ENCODE results near the gene RIPK1. TPM values are rescaled to one million over a fixed set of nuclear protein-coding genes. Genes with fewer than 3 reads are reported as not detected.

Gene RIPK1
- total RNA-seq, 1 experiment from 2014 or later: 14.8 TPM

GRCh38 chr6:3114377-3114776 is 46.1 kb downstream of the RIPK1 start:
- TF ChIP-seq CTCF (conservative IDR thresholded peaks at IDR 0.05) (no peak), EZH2 (IDR thresholded peaks at IDR 0.05; ENCODE audit: low read depth) (no peak)
- H3K4me1 ChIP-seq (replicated peaks; ENCODE audit: insufficient read depth): peaks cover 6% of the 10 kb centered on the region
- ChIA-PET CTCF (no interaction called here), POLR2A (ENCODE audit: unreplicated experiment) (no interaction called here)
- H3K9me3 ChIP-seq (ENCODE audit: insufficient read depth, low read depth): no peaks in the 10 kb centered on the region; the same call in 1 of the 2 replicates
- H3K4me2 ChIP-seq: no peak overlapping the region
- no peak for DNase-seq
- intact Hi-C loops (cut with micrococcal nuclease; ENCODE audit: unreplicated experiment): no loop called here
- H3K4me3 ChIP-seq: no peak overlapping the region
- no peak overlapping the region for H2AFZ ChIP-seq
- H3K27me3 ChIP-seq (ENCODE audit: insufficient read depth, low read depth): no peaks in the 10 kb centered on the region
- no TSS peak for BruUV-seq (replicated peaks)
- no peaks in the 10 kb centered on the region for H4K20me1 ChIP-seq (ENCODE audit: insufficient read depth)
- H3K27ac ChIP-seq: no peak overlapping the region
- H3K79me2 ChIP-seq (ENCODE audit: low read depth): peaks cover 5% of the 10 kb centered on the region; the same call in 1 of the 2 replicates
- H3F3A ChIP-seq (ENCODE audit: insufficient read depth, low read depth): peaks cover 11% of the 10 kb centered on the region; the same call in 1 of the 2 replicates
- H3K36me3 ChIP-seq (ENCODE audit: low read depth): no peaks in the 10 kb centered on the region
- no peaks in the 10 kb centered on the region for H3K9me2 ChIP-seq (ENCODE audit: insufficient read depth)

- H4K20me1 ChIP-seq (ENCODE audit: insufficient read depth): no peaks in the 10 kb centered on the region
- peaks cover 7% of the 10 kb centered on the region; the same call in 1 of the 2 replicates for H3K79me2 ChIP-seq (ENCODE audit: low read depth)
- H3K36me3 ChIP-seq (ENCODE audit: low read depth): no peaks in the 10 kb centered on the region
- TF ChIP-seq EZH2 (IDR thresholded peaks at IDR 0.05; ENCODE audit: low read depth) (no peak), CTCF (conservative IDR thresholded peaks at IDR 0.05) (no peak)
- peaks cover 11% of the 10 kb centered on the region; the same call in 1 of the 2 replicates for H3F3A ChIP-seq (ENCODE audit: insufficient read depth, low read depth)
- H3K27me3 ChIP-seq (ENCODE audit: insufficient read depth, low read depth): no peaks in the 10 kb centered on the region
- H2AFZ ChIP-seq: peak overlapping the region; percentile 90
- intact Hi-C loops (cut with micrococcal nuclease; ENCODE audit: unreplicated experiment): loop anchor here (2.0 to 5.0 kb wide), 3 partner anchors 51 to 135 kb away; partner anchors contain the start of gene RIPK1
- H3K4me1 ChIP-seq (replicated peaks; ENCODE audit: insufficient read depth): peaks cover 22% of the 10 kb centered on the region
- TSS peak; percentile 92 for BruUV-seq (replicated peaks)
- peak overlapping the region; percentile 84 for H3K4me3 ChIP-seq
- ChIA-PET CTCF (no interaction called here), POLR2A (ENCODE audit: unreplicated experiment) (no interaction called here)
- peak overlapping the region; percentile 80 for H3K4me2 ChIP-seq
- H3K9me2 ChIP-seq (ENCODE audit: insufficient read depth): no peaks in the 10 kb centered on the region
- H3K27ac ChIP-seq: peak overlapping the region; percentile 97
- DNase-seq: no peak
- H3K9me3 ChIP-seq (ENCODE audit: insufficient read depth, low read depth): no peaks in the 10 kb centered on the region; the same call in 1 of the 2 replicates
Measured at GRCh38 chr6:3117912-3118352, 49.6 kb downstream of the RIPK1 start.

- DNase-seq: peak; percentile 71 to 98
- BruUV-seq (replicated peaks): no TSS peak
- Histone ChIP-seq H3K36me3 (ENCODE audit: low read depth) (no peaks in the 10 kb centered on the region), H3F3A (ENCODE audit: insufficient read depth, low read depth) (peaks cover 11% of the 10 kb centered on the region; the same call in 1 of the 2 replicates), H3K27me3 (ENCODE audit: insufficient read depth, low read depth) (no peaks in the 10 kb centered on the region), H3K4me2 (peak within 1 kb of the TSS; percentile 92), H3K4me1 (replicated peaks; ENCODE audit: insufficient read depth) (peaks cover 22% of the 10 kb centered on the region), H3K9me3 (ENCODE audit: insufficient read depth, low read depth) (no peaks in the 10 kb centered on the region; the same call in 1 of the 2 replicates), H3K9me2 (ENCODE audit: insufficient read depth) (no peaks in the 10 kb centered on the region), H3K27ac (peak within 1 kb of the TSS; percentile 97), H2AFZ (peak within 1 kb of the TSS; percentile 90), H4K20me1 (ENCODE audit: insufficient read depth) (no peaks in the 10 kb centered on the region), H3K4me3 (peak within 1 kb of the TSS; percentile 84), H3K79me2 (ENCODE audit: low read depth) (peaks cover 7% of the 10 kb centered on the region; the same call in 1 of the 2 replicates)
- POLR2A ChIA-PET (ENCODE audit: unreplicated experiment): no interaction called here
- CTCF ChIA-PET: interaction anchor here (0.6 kb wide), 1 partner anchor 119 kb away, joined by 11 read pairs; the partner anchor contains the start of gene NQO2
- intact Hi-C loops (cut with micrococcal nuclease; ENCODE audit: unreplicated experiment): loop anchor here (2.0 to 5.0 kb wide), 3 partner anchors 51 to 134 kb away; partner anchors contain the start of gene RIPK1
- TF ChIP-seq EZH2 (IDR thresholded peaks at IDR 0.05; ENCODE audit: low read depth) (no peak), CTCF (conservative IDR thresholded peaks at IDR 0.05) (no peak)
Measured at GRCh38 chr6:3118353-3119039, 50.2 kb downstream of the RIPK1 start, which contains the start of gene BPHL. TSS of gene BPHL (plus strand) at chr6:3118711. CDS start at chr6:3118741, 30 bp downstream.

Data from PC-9 (cell line).